Mesothelial cell of epicardium (in vitro differentiated cells): ENCODE measurements around the gene TMEM98. TPM values are rescaled to one million over a fixed set of nuclear protein-coding genes. Genes with fewer than 3 reads are reported as not detected.
"Not testable (repeated sequence)": the region's sequence is repeated elsewhere in the genome, so short reads cannot be mapped to it uniquely, and the experiment has no call there.

Source experiments
- DNase-seq, 2 experiments: peaks; one replicate each; pipeline ENCODE4 v3.0.0; 2021; ENCODE audit warnings: low spot score in 2 of 2; ENCODE audit not compliant: unreplicated experiment in 2 of 2
- H3K27ac Mint-ChIP-seq: 2 replicates; pipeline ENCODE4 v1.8.0; 2021; ENCODE audit warnings: mixed read lengths
- H3K27me3 Mint-ChIP-seq: 2 replicates; pipeline ENCODE4 v1.8.0; 2021; ENCODE audit warnings: low read depth, mixed read lengths
- H3K36me3 Mint-ChIP-seq: 2 replicates; pipeline ENCODE4 v1.8.0; 2021; ENCODE audit warnings: mixed read lengths
- H3K4me1 Mint-ChIP-seq: 2 replicates; pipeline ENCODE4 v1.8.0; 2021; ENCODE audit warnings: mixed read lengths
- H3K4me3 Mint-ChIP-seq: 2 replicates; pipeline ENCODE4 v1.8.0; 2021; ENCODE audit warnings: mild to moderate bottlenecking, moderate library complexity, mixed read lengths
- H3K9me3 Mint-ChIP-seq: 2 replicates; pipeline ENCODE4 v1.8.0; 2021; ENCODE audit warnings: mixed read lengths
- total RNA-seq: library from RNA; stranded (reverse); gene quantifications from 3 replicates; pipeline ENCODE4 v1.2.1, GENCODE V29; 2021
- TF ChIP-seq, protein P1 (sequence below): fragments of 200-600 bp; sonication (generic); IDR thresholded peaks from one replicate; pipeline ENCODE4 v1.5.0; 2021; ENCODE audit warnings: antibody characterized with exemption; ENCODE audit not compliant: unreplicated experiment

The TMEM98 gene
- total RNA-seq, 1 donor from 2014 or later = 205 TPM

DNA sequence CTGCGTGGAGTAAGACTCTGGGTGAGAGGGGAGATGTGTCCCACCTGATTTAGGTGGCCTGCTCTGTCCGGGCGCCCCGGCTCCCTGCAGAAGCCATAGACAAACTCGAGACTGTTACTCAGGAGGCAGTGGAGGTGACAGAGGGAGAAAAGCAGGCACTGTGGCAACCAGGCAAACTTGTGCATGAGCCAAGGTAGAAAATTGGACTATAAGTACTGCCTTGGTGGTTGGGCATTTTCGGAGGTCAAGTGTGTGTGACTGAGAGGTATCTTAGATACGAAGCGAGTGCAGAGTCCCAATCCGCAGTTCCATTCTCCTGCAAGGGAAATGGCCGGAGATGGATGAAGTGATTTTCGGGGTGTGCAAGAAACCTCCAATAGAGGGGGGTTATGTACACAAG, 36.6 kb downstream of the TMEM98 start:
- H3K9me3 Mint-ChIP-seq = peaks cover 6% of the 10 kb centered on the region
- no peak overlapping the region for H3K27ac Mint-ChIP-seq
- no peak for DNase-seq
- H3K27me3 Mint-ChIP-seq = peaks cover 34% of the 10 kb centered on the region
- TF ChIP-seq, protein P1, sequence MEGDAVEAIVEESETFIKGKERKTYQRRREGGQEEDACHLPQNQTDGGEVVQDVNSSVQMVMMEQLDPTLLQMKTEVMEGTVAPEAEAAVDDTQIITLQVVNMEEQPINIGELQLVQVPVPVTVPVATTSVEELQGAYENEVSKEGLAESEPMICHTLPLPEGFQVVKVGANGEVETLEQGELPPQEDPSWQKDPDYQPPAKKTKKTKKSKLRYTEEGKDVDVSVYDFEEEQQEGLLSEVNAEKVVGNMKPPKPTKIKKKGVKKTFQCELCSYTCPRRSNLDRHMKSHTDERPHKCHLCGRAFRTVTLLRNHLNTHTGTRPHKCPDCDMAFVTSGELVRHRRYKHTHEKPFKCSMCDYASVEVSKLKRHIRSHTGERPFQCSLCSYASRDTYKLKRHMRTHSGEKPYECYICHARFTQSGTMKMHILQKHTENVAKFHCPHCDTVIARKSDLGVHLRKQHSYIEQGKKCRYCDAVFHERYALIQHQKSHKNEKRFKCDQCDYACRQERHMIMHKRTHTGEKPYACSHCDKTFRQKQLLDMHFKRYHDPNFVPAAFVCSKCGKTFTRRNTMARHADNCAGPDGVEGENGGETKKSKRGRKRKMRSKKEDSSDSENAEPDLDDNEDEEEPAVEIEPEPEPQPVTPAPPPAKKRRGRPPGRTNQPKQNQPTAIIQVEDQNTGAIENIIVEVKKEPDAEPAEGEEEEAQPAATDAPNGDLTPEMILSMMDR = no peak
- no peak overlapping the region for H3K4me3 Mint-ChIP-seq
- H3K36me3 Mint-ChIP-seq = no peaks in the 10 kb centered on the region
- peaks cover 6% of the 10 kb centered on the region for H3K4me1 Mint-ChIP-seq

DNA sequence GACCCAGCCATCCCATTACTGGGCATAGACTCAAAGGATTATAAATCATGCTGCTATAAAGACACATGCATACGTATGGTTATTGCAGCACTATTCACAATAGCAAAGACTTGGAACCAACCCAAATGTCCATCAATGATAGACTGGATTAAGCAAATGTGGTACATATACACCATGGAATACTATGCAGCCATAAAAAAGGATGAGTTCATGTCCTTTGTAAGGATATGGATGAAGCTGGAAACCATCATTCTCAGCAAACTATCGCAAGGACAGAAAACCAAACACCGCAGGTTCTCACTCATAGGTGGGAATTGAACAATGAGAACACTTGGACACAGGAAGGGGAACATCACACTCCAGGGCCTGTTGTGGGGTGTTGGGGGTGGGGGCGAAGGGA, 41.3 kb downstream of the TMEM98 start:
- H3K27ac Mint-ChIP-seq, H3K4me3 Mint-ChIP-seq, H3K4me1 Mint-ChIP-seq, DNase-seq, H3K36me3 Mint-ChIP-seq: not testable (repeated sequence)
- Mint-ChIP-seq H3K27me3 (peaks cover 24% of the 10 kb centered on the region), H3K9me3 (peaks cover 25% of the 10 kb centered on the region)

DNA sequence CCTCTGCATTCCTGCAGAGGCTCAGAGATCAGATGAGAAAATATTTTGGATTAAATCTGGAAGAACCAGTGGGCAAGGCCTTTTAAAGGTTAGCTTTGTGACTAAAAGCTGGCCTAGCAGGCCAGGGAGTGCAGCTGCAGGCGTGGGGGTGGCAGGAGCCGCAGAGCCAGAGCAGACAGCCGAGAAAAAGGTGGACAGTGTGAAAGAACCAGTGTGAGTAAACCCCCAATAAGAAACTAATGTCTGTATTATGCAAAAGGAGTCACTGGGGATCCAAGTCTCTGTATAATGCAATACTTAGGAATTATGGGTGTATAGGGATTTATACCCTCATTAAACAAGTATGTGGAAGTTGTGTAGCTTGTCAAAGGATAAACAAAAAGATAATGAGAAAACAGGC, 42.3 kb downstream of the TMEM98 start:
- DNase-seq = no peak
- H3K36me3 Mint-ChIP-seq = peaks cover 5% of the 10 kb centered on the region
- TF ChIP-seq, protein P1 = no peak
- no peak overlapping the region for H3K27ac Mint-ChIP-seq
- peaks cover 15% of the 10 kb centered on the region for H3K27me3 Mint-ChIP-seq
- no peaks in the 10 kb centered on the region for H3K4me1 Mint-ChIP-seq
- H3K4me3 Mint-ChIP-seq = no peak overlapping the region
- H3K9me3 Mint-ChIP-seq = peaks cover 25% of the 10 kb centered on the region

DNA sequence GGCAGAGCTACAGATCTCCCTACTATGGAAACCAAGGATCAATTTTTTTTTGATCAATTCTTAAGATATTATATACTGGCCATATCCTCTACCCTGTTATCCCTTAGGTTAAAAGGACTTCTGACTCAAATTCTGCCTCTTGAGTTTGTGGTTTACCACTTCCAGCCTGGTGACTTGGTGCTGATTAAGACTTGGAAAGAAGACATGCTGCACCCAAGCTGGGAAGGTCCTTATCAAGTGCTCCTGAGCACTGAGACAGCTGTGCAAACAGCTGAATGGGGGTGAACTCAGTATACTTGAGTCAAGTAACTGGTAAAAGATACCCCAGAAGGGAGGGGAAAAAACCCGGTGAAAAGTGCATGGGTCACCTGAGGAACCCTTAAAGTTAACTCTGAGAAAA, 43.2 kb downstream of the TMEM98 start:
- Mint-ChIP-seq H3K9me3 (peaks cover 25% of the 10 kb centered on the region), H3K27me3 (peaks cover 8% of the 10 kb centered on the region), H3K4me3 (no peak overlapping the region), H3K27ac (no peak overlapping the region), H3K36me3 (peaks cover 5% of the 10 kb centered on the region), H3K4me1 (no peaks in the 10 kb centered on the region)
- TF ChIP-seq, protein P1 = no peak
- no peak for DNase-seq

DNA sequence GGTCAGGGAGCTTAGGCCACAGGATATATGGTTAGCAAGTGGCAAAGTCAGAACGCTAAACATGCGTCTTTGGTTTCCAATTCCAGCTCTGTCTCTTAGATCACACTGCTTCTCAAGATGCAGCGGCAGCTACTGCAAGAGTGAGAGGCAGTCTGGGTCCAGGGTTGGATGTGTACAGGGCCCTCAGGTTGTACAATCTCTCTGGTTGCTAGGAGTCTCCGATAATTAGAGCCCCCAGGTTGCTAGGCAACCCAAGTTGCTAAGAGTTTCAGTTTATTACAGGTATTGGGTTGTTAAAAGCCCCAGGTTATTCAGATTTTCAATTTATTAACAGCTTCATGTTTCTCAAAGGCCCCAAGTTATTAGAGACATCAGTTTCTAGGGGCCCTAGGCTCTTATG, 48.2 kb downstream of the TMEM98 start:
- TF ChIP-seq, protein P1 = no peak
- no peaks in the 10 kb centered on the region for H3K27me3 Mint-ChIP-seq
- peaks cover 11% of the 10 kb centered on the region for H3K9me3 Mint-ChIP-seq

GRCh38 chr17:32976605-32977004, 48.7 kb downstream of the TMEM98 start:
- no peak for DNase-seq
- Mint-ChIP-seq H3K9me3 (peaks cover 7% of the 10 kb centered on the region), H3K4me1 (no peaks in the 10 kb centered on the region), H3K27ac (no peak overlapping the region), H3K27me3 (no peaks in the 10 kb centered on the region), H3K36me3 (no peaks in the 10 kb centered on the region), H3K4me3 (no peak overlapping the region)
- TF ChIP-seq, protein P1 = no peak

More for the DNA sequence above, 48.2 kb downstream of the TMEM98 start:
- no peak overlapping the region for H3K4me3 Mint-ChIP-seq
- H3K36me3 Mint-ChIP-seq = no peaks in the 10 kb centered on the region
- DNase-seq = no peak
- no peaks in the 10 kb centered on the region for H3K4me1 Mint-ChIP-seq
- H3K27ac Mint-ChIP-seq = no peak overlapping the region
